ENCODE results near the gene C1QTNF9. TPM values are rescaled to one million over a fixed set of nuclear protein-coding genes. Genes with fewer than 3 reads are reported as not detected.

C1QTNF9 gene
- total and polyA plus RNA-seq, 2 experiments from 2014 or later = not detected

- no peak overlapping the region for H3K4me2 ChIP-seq
- H3K79me2 ChIP-seq = no peaks in the 10 kb centered on the region
- H2AFZ ChIP-seq = no peak overlapping the region
- 86% methylated on average over 4 of the region's 4 CpGs for WGBS (ENCODE audit: low lambda C conversion rate, missing lambda C conversion rate)
- no peaks in the 10 kb centered on the region for H3K9me2 ChIP-seq (replicated peaks; ENCODE audit: insufficient read depth)
- TF ChIP-seq CTCF (IDR thresholded peaks at IDR 0.05; ENCODE audit: poor library complexity) = no peak
- H3K4me3 ChIP-seq = no peak overlapping the region
- H3K27me3 ChIP-seq = no peaks in the 10 kb centered on the region
- no peak for DNase-seq (ENCODE audit: low spot score)
- no peaks in the 10 kb centered on the region for H3K9me3 ChIP-seq (ENCODE audit: low read depth)
- H3K27ac ChIP-seq = no peak overlapping the region
- no peaks in the 10 kb centered on the region for H3K36me3 ChIP-seq (replicated peaks; ENCODE audit: insufficient read depth, low read depth)
- H4K20me1 ChIP-seq (ENCODE audit: insufficient read depth, poor library complexity, severe bottlenecking) = no peaks in the 10 kb centered on the region
- no peaks in the 10 kb centered on the region for H3K4me1 ChIP-seq (ENCODE audit: insufficient read depth)
These were observed 27.1 kb upstream of the C1QTNF9 start for GRCh38 chr13:24282256-24282655.

- Histone ChIP-seq H4K20me1 (ENCODE audit: insufficient read depth, poor library complexity, severe bottlenecking) (no peaks in the 10 kb centered on the region), H2AFZ (no peak overlapping the region), H3K79me2 (no peaks in the 10 kb centered on the region), H3K36me3 (replicated peaks; ENCODE audit: insufficient read depth, low read depth) (no peaks in the 10 kb centered on the region), H3K9me3 (ENCODE audit: low read depth) (no peaks in the 10 kb centered on the region), H3K9me2 (replicated peaks; ENCODE audit: insufficient read depth) (no peaks in the 10 kb centered on the region), H3K27me3 (no peaks in the 10 kb centered on the region), H3K4me1 (ENCODE audit: insufficient read depth) (no peaks in the 10 kb centered on the region), H3K4me2 (no peak overlapping the region), H3K4me3 (no peak overlapping the region), H3K27ac (no peak overlapping the region)
- WGBS (ENCODE audit: low lambda C conversion rate, missing lambda C conversion rate) = 94% methylated on average over 10 of the region's 10 CpGs
- TF ChIP-seq EZH2 (IDR thresholded peaks at IDR 0.05; ENCODE audit: borderline replicate concordance) (no peak), EZH2phosphoT487 (IDR thresholded peaks at IDR 0.05; ENCODE audit: low read depth, severe bottlenecking, unreplicated experiment) (no peak), CTCF (IDR thresholded peaks at IDR 0.05; ENCODE audit: poor library complexity) (no peak)
- no peak for DNase-seq (ENCODE audit: low spot score)
These were observed 24.4 kb upstream of the C1QTNF9 start for GRCh38 chr13:24284889-24285565.

- H4K20me1 ChIP-seq (ENCODE audit: insufficient read depth, poor library complexity, severe bottlenecking) = no peaks in the 10 kb centered on the region
- H3K4me2 ChIP-seq = no peak overlapping the region
- no peaks in the 10 kb centered on the region for H3K9me2 ChIP-seq (replicated peaks; ENCODE audit: insufficient read depth)
- H3K4me3 ChIP-seq = no peak overlapping the region
- H3K27me3 ChIP-seq = no peaks in the 10 kb centered on the region
- H2AFZ ChIP-seq = no peak overlapping the region
- H3K79me2 ChIP-seq = no peaks in the 10 kb centered on the region
- H3K27ac ChIP-seq = no peak overlapping the region
- no peak for DNase-seq (ENCODE audit: low spot score)
- no peaks in the 10 kb centered on the region for H3K36me3 ChIP-seq (replicated peaks; ENCODE audit: insufficient read depth, low read depth)
- no peak for TF ChIP-seq EZH2phosphoT487 (IDR thresholded peaks at IDR 0.05; ENCODE audit: low read depth, severe bottlenecking, unreplicated experiment)
- TF ChIP-seq EZH2 (IDR thresholded peaks at IDR 0.05; ENCODE audit: borderline replicate concordance) = no peak
- no peak for TF ChIP-seq CTCF (IDR thresholded peaks at IDR 0.05; ENCODE audit: poor library complexity)
- no peaks in the 10 kb centered on the region for H3K9me3 ChIP-seq (ENCODE audit: low read depth)
- 95% methylated on average over 9 of the region's 11 CpGs for WGBS (ENCODE audit: low lambda C conversion rate, missing lambda C conversion rate)
- H3K4me1 ChIP-seq (ENCODE audit: insufficient read depth) = no peaks in the 10 kb centered on the region
These were observed 22.8 kb upstream of the C1QTNF9 start for GRCh38 chr13:24286624-24287023.
